GM21825 (cell line): ENCODE measurements around the gene CLHC1.
A peak's percentile ranks its signal among the peaks of the same experiment; 100 is the strongest.
"Not testable (repeated sequence)": the region's sequence is repeated elsewhere in the genome, so short reads cannot be mapped to it uniquely, and the experiment has no call there.

Source experiments
- ATAC-seq: cut with Tn5 transposase; IDR thresholded peaks from one replicate; pipeline ENCODE4 v1.9.1; 2021; ENCODE audit warnings: mild to moderate bottlenecking, moderate library complexity; ENCODE audit not compliant: unreplicated experiment

CLHC1 gene

GRCh38 chr2:55232084-55232862 lies at the start of gene CLHC1, which contains the start of gene RPS27A:
Gene CLHC1 (minus strand): TSS chr2:55232293. CDS start chr2:55222411, 9,882 bp downstream.
Gene RPS27A (plus strand): TSS chr2:55232688. CDS start chr2:55232825, 137 bp downstream.
- ATAC-seq: peak; percentile 90

GRCh38 chr2:55280851-55281546 lies 48.9 kb upstream of the CLHC1 start:
- ATAC-seq: not testable (repeated sequence)

- not testable (repeated sequence) for ATAC-seq
Observed at GRCh38 chr2:55279859-55280424, 47.8 kb upstream of the CLHC1 start.

DNA sequence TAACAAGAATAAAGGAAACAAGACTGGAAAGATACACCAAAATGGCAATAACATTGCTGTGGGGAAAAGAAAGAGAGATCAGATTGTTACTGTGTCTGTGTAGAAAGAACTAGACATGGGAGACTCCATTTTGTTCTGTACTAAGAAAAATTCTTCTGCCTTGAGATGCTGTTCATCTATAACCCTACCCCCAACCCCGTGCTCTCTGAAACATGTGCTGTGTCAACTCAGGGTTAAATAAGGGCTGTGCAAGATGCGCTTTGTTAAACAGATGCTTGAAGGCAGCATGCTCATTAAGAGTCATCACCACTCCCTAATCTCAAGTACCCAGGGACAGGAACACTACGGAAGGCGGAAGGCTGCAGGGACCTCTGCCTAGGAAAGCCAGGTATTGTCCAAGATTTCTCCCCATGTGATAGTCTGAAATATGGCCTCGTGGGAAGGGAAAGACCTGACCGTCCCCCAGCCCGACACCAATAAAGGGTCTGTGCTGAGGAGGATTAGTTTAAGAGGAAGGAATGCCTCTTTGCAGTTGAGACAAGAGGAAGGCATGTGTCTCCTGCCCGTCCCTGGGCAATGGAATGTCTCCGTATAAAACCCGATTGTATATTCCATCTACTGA lies 47.2 kb upstream of the CLHC1 start:
- ATAC-seq: not testable (repeated sequence)

DNA sequence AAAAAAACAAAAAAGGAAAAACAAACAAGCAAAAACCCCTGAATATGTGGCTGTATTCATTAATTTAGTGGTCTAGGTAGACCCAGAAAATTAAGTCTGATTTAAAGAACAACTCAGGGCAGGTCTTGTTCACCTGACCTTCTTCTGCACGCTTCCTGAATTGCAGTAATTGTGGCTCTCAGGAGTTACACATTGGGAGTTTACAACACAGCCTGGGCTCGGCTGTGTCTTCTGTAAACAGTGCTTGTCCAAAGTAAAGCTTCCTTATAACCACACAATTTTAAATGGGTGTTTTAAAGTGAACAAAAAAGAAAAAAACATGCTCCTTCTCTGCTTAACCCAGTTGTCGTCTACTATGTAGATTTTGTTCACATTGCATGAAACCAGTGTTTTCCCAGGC lies 45.2 kb upstream of the CLHC1 start:
- ATAC-seq: no peak

DNA sequence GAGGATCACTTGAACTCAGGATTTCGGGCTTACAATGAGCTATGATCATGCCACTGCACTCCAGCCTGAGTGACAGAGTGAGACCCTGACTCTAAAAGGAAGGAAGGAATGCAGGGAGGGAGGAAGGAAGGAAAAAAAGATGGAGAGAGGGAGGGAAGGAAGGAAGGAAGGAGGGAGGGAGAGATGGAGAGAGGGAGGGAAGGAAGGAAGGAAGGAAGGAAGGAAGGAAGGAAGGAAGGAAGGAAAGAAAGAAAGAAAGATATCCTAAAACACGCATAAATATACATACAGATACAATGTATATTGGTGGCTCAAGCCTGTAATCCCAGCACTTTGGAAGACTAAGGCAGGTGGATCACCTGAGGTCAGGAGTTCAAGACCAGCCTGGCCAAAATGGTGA lies 42.3 kb upstream of the CLHC1 start:
- ATAC-seq: not testable (repeated sequence)

GRCh38 chr2:55269645-55269990 lies 37.5 kb upstream of the CLHC1 start:
- ATAC-seq: no peak

GRCh38 chr2:55268907-55269644 lies 37.0 kb upstream of the CLHC1 start, which contains the start of gene MTIF2:
Gene MTIF2 (minus strand): TSS chr2:55269231. CDS start chr2:55263858, 5,373 bp downstream.
- ATAC-seq: peak; percentile 95

- peak; percentile 3 for ATAC-seq
Observed at GRCh38 chr2:55268288-55268906, 36.3 kb upstream of the CLHC1 start.

DNA sequence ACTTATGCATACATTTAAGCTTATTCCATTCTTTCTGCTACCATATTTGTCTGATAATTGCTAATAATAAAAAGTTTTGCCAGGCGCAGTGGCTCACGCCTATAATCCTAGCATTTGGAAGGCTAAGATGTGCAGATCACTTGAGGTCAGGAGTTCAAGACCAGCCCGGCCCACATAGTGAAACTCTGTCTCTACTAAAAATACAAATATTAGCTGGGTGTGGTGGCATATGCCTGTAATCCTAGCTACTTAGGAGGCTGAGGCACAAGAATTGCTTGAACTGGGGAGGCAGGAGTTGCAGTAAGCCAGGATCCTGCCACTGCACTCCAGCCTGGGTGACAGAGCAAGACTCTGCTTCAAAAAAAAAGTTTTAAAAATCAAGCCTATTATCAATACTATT lies 27.5 kb upstream of the CLHC1 start:
- not testable (repeated sequence) for ATAC-seq

DNA sequence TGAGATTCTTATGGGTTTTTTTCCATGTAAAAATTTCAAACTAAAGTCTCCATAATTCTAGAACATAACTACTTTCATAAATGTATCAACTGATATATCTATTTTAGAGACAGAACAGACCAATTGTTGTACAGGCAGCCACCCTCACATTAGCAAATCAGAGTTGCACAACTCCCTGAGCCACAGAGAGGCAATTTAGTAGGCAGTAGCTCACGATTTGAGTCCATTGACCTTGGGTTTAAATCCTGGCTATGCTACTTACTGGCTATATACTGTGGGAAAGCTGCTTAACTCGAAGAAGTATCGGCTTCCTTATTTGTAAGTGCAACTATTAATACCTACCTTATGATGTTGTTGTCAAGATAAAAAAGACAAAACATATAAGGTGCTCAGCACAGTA lies 20.7 kb upstream of the CLHC1 start:
- ATAC-seq: no peak

DNA sequence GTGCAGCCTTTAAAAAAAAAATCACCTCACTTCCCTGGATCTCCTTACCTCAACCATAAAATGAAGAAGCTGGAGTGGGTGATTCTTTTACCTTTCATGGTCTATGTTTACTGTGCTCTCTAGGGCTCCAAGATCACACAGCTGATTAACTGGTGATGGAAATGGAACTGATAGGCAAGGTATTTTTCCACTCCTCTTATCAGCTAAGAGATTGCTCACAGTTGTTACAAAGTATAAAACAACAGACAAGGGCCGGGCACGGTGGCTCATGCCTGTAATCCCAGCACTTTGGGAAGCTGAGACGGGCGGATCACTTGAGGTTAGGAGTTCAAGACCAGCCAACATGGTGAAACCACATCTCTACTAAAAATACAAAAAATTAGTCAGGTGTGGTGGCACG lies 14.9 kb upstream of the CLHC1 start:
- ATAC-seq: no peak

DNA sequence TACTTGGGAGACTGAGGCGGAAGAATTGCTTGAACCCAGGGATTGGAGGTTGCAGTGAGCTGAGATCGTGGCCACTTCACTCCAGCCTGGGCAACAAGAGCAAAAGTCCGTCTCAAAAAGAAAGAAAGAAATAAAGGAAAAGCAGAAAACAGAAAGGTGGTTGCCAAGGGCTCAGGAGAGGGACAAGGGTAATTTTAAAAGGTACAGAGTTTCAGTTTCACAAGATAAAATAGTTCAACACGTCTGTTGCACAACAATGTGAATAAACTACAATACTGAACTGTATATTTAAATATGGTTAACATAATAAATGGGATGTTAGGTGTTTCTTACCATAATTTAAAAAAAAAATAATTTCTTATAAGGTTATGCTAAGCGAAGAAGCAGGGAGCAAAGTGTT lies 13.3 kb upstream of the CLHC1 start:
- no peak for ATAC-seq

DNA sequence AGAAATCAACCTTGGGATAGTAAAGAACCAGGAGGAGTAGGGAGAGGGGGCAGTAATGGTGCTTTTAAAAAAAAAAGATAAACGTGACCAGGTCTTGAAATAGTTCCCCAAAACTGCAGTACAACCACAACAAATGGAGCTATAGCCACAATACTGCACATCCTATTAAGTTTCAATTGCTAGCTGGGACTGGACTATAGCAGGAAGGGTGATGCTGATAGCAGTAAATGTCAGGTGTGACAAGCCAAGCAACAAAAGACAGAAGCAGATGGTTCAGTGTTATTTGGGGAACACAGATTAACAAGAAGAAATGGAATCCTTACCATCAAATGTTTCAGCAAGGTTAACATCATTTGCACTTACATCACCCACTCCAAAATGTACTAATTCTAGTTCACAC lies 10.5 kb upstream of the CLHC1 start:
- ATAC-seq: no peak

GRCh38 chr2:55241582-55241981 lies 9.5 kb upstream of the CLHC1 start:
- ATAC-seq: not testable (repeated sequence)

DNA sequence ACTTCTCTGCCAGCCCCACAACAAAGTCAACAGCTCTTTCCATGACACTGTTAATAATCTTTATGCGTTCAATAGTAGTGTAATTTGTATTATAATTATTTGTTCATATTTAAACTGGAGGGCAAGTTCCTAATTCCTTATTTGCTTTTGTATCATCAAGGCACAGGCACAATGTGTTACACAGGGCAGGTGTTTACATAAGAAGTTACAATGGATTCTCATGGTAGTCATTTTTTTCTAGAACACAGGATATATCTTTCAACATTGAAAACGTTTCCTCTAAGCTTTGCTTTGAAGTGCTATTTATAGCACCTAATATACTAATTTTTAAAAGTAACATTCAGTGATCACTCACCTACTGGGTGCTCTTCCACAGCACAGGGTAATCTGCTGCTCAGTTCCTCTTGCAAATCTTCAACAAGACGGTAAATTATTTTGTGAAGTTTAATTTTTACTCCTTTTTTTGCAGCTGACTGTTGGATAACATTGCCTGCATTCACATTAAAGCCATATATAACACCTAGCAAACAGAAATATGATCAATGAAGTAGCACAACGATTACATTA lies 7.6 kb upstream of the CLHC1 start:
- no peak for ATAC-seq

DNA sequence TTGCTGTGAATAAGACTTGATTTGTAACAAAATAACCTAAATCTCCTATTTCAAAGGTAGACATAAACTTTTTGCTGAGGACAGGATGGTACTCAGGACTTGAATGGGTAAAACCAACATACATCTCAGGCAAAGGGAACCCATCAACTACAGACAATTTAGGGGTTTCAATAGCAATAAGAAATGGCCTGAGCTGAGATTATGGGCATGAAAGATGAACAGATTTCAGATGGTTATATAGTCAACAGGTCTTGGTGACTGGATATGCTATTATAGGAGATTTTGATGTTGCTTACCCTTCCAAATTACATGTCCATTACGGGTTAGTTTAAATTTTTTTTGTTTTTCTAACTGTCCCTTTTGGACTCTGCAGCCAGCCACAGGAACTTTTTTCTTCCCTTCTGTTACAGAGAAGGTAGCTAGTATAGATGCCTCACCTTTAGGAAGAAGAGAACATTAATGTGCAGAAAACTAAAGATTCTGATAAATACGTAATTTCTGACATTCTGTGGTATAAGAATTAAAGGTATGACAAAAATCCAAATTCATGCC lies 5.0 kb upstream of the CLHC1 start:
- ATAC-seq: no peak

- ATAC-seq: no peak
Observed at GRCh38 chr2:55235724-55236538, 3.8 kb upstream of the CLHC1 start.

DNA sequence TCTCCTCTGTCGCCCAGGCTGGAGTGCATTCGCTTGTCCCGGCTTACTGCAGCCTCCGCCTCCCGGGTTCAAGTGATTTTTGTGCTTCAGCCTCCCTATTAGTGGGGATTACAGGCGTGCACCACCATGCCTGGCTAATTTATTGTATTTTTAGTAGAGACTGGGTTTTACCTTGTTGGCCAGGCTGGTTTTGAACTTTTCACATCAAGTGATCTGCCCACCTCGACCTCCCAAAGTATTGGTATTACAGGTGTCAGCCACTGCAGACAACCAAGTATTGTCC lies 1.5 kb upstream of the CLHC1 start:
- no peak for ATAC-seq
